PC-3 (cell line): ENCODE data around the gene DNAJC3. TPM values are rescaled to one million over a fixed set of nuclear protein-coding genes. Genes with fewer than 3 reads are reported as not detected.
"Not testable (repeated sequence)": the region's sequence is repeated elsewhere in the genome, so short reads cannot be mapped to it uniquely, and the experiment has no call there.

Experiments used
- ATAC-seq: fragments of 200-7000 bp; cut with Tn5 transposase; 2 replicates; pipeline ENCODE4 v1.9.1; 2020; ENCODE audit warnings: mild to moderate bottlenecking, moderate library complexity
- BruUV-seq: library from RNA; stranded (reverse); fragments of 400-500 nt; replicated peaks from 2 replicates; lab custom pipeline; 2021; lab: Mats Ljungman, UMichigan
- CTCF ChIA-PET: fragments of 300-600 bp; sonication (Branson Sonifier 250); formaldehyde crosslinking; loops from one replicate; lab custom pipeline; 2022; ENCODE audit warnings: antibody characterized with exemption; lab: Charles Lee
- POLR2A ChIA-PET: fragments of 300-600 bp; sonication (Branson Sonifier 250); formaldehyde crosslinking; loops from one replicate; lab custom pipeline; 2022; ENCODE audit warnings: antibody characterized with exemption; ENCODE audit not compliant: unreplicated experiment; lab: Charles Lee
- DNase-seq: peaks from one replicate; pipeline ENCODE4 v3.0.0-alpha.2; 2015
- H2AFZ ChIP-seq: fragments of 300-600 bp; sonication (generic); 2 replicates; pipeline ENCODE4 v1.6.0; 2016; ENCODE audit warnings: antibody characterized with exemption, low read length
- H3F3A ChIP-seq: fragments of 300-600 bp; sonication (generic); one replicate; pipeline ENCODE4 v1.6.0; 2017; ENCODE audit warnings: antibody characterized with exemption, low read length, control low read depth, mild to moderate bottlenecking; ENCODE audit not compliant: unreplicated experiment
- H3K27ac ChIP-seq: fragments of 300-600 bp; sonication (generic); 2 replicates; pipeline ENCODE4 v1.5.1; 2016; ENCODE audit warnings: mild to moderate bottlenecking, low read length
- H3K27me3 ChIP-seq: fragments of 300-600 bp; sonication (generic); 2 replicates; pipeline ENCODE4 v1.6.1; 2016; ENCODE audit warnings: low read length, mixed read lengths
- H3K36me3 ChIP-seq: fragments of 300-600 bp; sonication (generic); 2 replicates; pipeline ENCODE4 v1.6.1; 2016; ENCODE audit warnings: low read depth, mixed run types, low read length, mixed read lengths
- H3K4me1 ChIP-seq: fragments of 300-600 bp; sonication (generic); 2 replicates; pipeline ENCODE4 v1.5.1; 2016; ENCODE audit warnings: low read length; ENCODE audit not compliant: insufficient read depth
- H3K4me2 ChIP-seq: fragments of 300-600 bp; sonication (generic); 2 replicates; pipeline ENCODE4 v1.6.0; 2016; ENCODE audit warnings: low read length
- H3K4me3 ChIP-seq: fragments of 300-600 bp; sonication (generic); 2 replicates; pipeline ENCODE4 v1.5.1; 2016; ENCODE audit warnings: mild to moderate bottlenecking, low read length, mixed read lengths
- H3K79me2 ChIP-seq: fragments of 300-600 bp; sonication (generic); 2 replicates; pipeline ENCODE4 v1.6.1; 2017; ENCODE audit warnings: low read length, mixed read lengths
- H3K9ac ChIP-seq: fragments of 300-600 bp; sonication (generic); 2 replicates; pipeline ENCODE4 v1.6.0; 2016; ENCODE audit warnings: mild to moderate bottlenecking, low read length
- H3K9me2 ChIP-seq: fragments of 300-600 bp; sonication (generic); replicated peaks from 2 replicates; pipeline ENCODE4 v1.6.1; 2016; ENCODE audit warnings: mixed run types, low read length, mixed read lengths
- H3K9me3 ChIP-seq: fragments of 300-600 bp; sonication (generic); 2 replicates; pipeline ENCODE4 v1.6.1; 2016; ENCODE audit warnings: low read length, mixed read lengths
- H4K20me1 ChIP-seq: fragments of 300-600 bp; sonication (generic); 2 replicates; pipeline ENCODE4 v1.6.1; 2016; ENCODE audit warnings: low read length, mixed read lengths
- CTCF ChIP-seq: fragments of 300-600 bp; sonication (generic); conservative IDR thresholded peaks from 2 replicates; pipeline ENCODE4 v1.5.1; 2017; ENCODE audit warnings: antibody characterized with exemption, low read depth, mild to moderate bottlenecking, low read length
- EZH2 ChIP-seq: fragments of 300-600 bp; sonication (generic); IDR thresholded peaks from one replicate; pipeline ENCODE4 v1.6.1; 2017; ENCODE audit warnings: antibody characterized with exemption, mild to moderate bottlenecking, low read length; ENCODE audit not compliant: unreplicated experiment
- EZH2phosphoT487 ChIP-seq: fragments of 300-600 bp; sonication (generic); IDR thresholded peaks from 2 replicates; pipeline ENCODE4 v1.6.1; 2018; ENCODE audit warnings: mild to moderate bottlenecking, antibody characterized with exemption, low read length, borderline replicate concordance
- intact Hi-C: fragments of 100-400 bp; cut with micrococcal nuclease; formaldehyde crosslinking; loops from 2 replicates; pipeline ENCODE4 v1.9.0; 2023
- total RNA-seq: library from RNA; depleted of rRNA; stranded (reverse); fragments of >200 nt; gene quantifications from 2 replicates; pipeline ENCODE4 v1.2.3, GENCODE V29; 2014

DNAJC3 gene
- total RNA-seq, 1 experiment from 2014 or later: 20.5 TPM

GRCh38 chr13:95754069-95754468, 77.1 kb downstream of the DNAJC3 start:
- H3K27ac ChIP-seq: no peak overlapping the region
- no peak overlapping the region for H2AFZ ChIP-seq
- DNase-seq (no peak), ATAC-seq (no peak)
- H3K79me2 ChIP-seq: no peaks in the 10 kb centered on the region
- CTCF ChIA-PET: no interaction called here
- no peaks in the 10 kb centered on the region for H3K4me1 ChIP-seq
- POLR2A ChIA-PET: no interaction called here
- no peaks in the 10 kb centered on the region for H4K20me1 ChIP-seq
- no peaks in the 10 kb centered on the region for H3K9me2 ChIP-seq
- H3K9me3 ChIP-seq: no peaks in the 10 kb centered on the region
- no peaks in the 10 kb centered on the region for H3K27me3 ChIP-seq
- no peaks in the 10 kb centered on the region for H3F3A ChIP-seq
- no peak overlapping the region for H3K9ac ChIP-seq
- intact Hi-C loops: no loop called here
- TF ChIP-seq EZH2phosphoT487 (no peak), CTCF (no peak), EZH2 (no peak)
- H3K4me2 ChIP-seq: no peak overlapping the region
- no TSS peak for BruUV-seq
- H3K36me3 ChIP-seq: no peaks in the 10 kb centered on the region
- no peak overlapping the region for H3K4me3 ChIP-seq

GRCh38 chr13:95756072-95756471, 79.1 kb downstream of the DNAJC3 start:
- Histone ChIP-seq H3K79me2 (no peaks in the 10 kb centered on the region), H3K36me3 (0 out of 2 replicates have a peak, but pooled peaks cover 4% of the 10 kb centered on the region), H2AFZ (no peak overlapping the region), H4K20me1 (no peaks in the 10 kb centered on the region), H3K27me3 (no peaks in the 10 kb centered on the region), H3K4me3 (no peak overlapping the region), H3K9ac (no peak overlapping the region), H3K27ac (no peak overlapping the region), H3F3A (no peaks in the 10 kb centered on the region), H3K9me2 (no peaks in the 10 kb centered on the region), H3K4me2 (no peak overlapping the region), H3K4me1 (no peaks in the 10 kb centered on the region), H3K9me3 (no peaks in the 10 kb centered on the region)
- DNase-seq: no peak
- ChIA-PET POLR2A (no interaction called here), CTCF (no interaction called here)
- no peak for ATAC-seq
- BruUV-seq: no TSS peak
- intact Hi-C loops: no loop called here
- TF ChIP-seq EZH2 (no peak), CTCF (no peak), EZH2phosphoT487 (no peak)

GRCh38 chr13:95762626-95763025, 85.7 kb downstream of the DNAJC3 start:
- H3K27me3 ChIP-seq, H3K79me2 ChIP-seq, BruUV-seq, H3K9me3 ChIP-seq, H3K9ac ChIP-seq, H3K4me3 ChIP-seq, H3K9me2 ChIP-seq, H3K27ac ChIP-seq, POLR2A ChIA-PET, ATAC-seq, H4K20me1 ChIP-seq, DNase-seq, H3K36me3 ChIP-seq, intact Hi-C loops, H2AFZ ChIP-seq, H3K4me1 ChIP-seq, H3F3A ChIP-seq, H3K4me2 ChIP-seq, CTCF ChIA-PET: not testable (repeated sequence)
